ENCODE data around the gene HMMR. TPM values are rescaled to one million over a fixed set of nuclear protein-coding genes. Genes with fewer than 3 reads are reported as not detected.
A peak's percentile ranks its signal among the peaks of the same experiment; 100 is the strongest.

HMMR gene
- total and polyA plus RNA-seq, 9 of the 15 experiments (the other 6 are each of a cell fraction or from before 2014, with no cell fraction given): 74.9 to 133 (median 90.8) TPM

DNA sequence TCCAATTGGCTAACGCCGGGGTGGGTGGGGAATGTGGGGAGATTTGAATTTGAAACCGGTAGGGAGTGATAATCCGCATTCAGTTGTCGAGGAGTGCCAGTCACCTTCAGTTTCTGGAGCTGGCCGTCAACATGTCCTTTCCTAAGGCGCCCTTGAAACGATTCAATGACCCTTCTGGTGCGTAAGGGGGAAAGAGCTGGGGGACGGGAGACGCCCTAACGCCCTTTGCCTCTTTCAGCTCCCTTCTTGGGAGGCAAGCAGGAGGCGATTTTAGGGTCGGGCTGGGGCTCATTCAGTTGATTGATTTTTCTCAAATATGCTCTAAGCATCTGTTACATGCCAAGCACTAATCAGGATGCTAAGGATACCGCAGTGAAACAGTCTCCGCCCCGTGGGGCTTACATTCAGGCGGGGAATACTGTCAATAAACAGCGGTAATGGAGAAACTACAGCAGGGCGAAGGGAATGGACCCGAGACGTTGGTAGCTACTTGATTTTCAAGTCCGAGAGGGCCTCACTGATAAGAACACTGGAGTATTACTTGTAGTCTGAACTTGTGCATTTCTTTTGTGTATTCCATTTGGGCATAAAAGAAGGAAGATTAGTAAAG is at the start of gene HMMR (continued):
- TF ChIP-seq, protein P1, sequence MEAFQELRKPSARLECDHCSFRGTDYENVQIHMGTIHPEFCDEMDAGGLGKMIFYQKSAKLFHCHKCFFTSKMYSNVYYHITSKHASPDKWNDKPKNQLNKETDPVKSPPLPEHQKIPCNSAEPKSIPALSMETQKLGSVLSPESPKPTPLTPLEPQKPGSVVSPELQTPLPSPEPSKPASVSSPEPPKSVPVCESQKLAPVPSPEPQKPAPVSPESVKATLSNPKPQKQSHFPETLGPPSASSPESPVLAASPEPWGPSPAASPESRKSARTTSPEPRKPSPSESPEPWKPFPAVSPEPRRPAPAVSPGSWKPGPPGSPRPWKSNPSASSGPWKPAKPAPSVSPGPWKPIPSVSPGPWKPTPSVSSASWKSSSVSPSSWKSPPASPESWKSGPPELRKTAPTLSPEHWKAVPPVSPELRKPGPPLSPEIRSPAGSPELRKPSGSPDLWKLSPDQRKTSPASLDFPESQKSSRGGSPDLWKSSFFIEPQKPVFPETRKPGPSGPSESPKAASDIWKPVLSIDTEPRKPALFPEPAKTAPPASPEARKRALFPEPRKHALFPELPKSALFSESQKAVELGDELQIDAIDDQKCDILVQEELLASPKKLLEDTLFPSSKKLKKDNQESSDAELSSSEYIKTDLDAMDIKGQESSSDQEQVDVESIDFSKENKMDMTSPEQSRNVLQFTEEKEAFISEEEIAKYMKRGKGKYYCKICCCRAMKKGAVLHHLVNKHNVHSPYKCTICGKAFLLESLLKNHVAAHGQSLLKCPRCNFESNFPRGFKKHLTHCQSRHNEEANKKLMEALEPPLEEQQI (IDR thresholded peaks at IDR 0.05): peak; percentile 32; the same call in 1 of the 2 replicates
- 0 out of 2 replicates have a peak, but pooled peaks have one; percentile 43 for TF ChIP-seq ESRRA (IDR thresholded peaks at IDR 0.05; ENCODE audit: borderline replicate concordance, low read depth)
- TF ChIP-seq, protein P2, sequence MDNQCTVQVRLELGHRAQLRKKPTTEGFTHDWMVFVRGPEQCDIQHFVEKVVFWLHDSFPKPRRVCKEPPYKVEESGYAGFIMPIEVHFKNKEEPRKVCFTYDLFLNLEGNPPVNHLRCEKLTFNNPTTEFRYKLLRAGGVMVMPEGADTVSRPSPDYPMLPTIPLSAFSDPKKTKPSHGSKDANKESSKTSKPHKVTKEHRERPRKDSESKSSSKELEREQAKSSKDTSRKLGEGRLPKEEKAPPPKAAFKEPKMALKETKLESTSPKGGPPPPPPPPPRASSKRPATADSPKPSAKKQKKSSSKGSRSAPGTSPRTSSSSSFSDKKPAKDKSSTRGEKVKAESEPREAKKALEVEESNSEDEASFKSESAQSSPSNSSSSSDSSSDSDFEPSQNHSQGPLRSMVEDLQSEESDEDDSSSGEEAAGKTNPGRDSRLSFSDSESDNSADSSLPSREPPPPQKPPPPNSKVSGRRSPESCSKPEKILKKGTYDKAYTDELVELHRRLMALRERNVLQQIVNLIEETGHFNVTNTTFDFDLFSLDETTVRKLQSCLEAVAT (IDR thresholded peaks at IDR 0.05): peak; percentile 80 to 88
- TF ChIP-seq, protein P3, sequence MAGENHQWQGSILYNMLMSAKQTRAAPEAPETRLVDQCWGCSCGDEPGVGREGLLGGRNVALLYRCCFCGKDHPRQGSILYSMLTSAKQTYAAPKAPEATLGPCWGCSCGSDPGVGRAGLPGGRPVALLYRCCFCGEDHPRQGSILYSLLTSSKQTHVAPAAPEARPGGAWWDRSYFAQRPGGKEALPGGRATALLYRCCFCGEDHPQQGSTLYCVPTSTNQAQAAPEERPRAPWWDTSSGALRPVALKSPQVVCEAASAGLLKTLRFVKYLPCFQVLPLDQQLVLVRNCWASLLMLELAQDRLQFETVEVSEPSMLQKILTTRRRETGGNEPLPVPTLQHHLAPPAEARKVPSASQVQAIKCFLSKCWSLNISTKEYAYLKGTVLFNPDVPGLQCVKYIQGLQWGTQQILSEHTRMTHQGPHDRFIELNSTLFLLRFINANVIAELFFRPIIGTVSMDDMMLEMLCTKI (IDR thresholded peaks at IDR 0.05; ENCODE audit: partially characterized antibody): no peak
- TF ChIP-seq TAF7 (tag; IDR thresholded peaks at IDR 0.05): peak; percentile 61; the same call in 1 of the 2 replicates
- no peak for TF ChIP-seq ZNF79 (CRISPR knock-in tag; IDR thresholded peaks at IDR 0.05; ENCODE audit: low read depth)
- 0 out of 2 replicates have a peak, but pooled peaks have one; percentile 17 for TF ChIP-seq GTF2F1 (IDR thresholded peaks at IDR 0.05; ENCODE audit: low read depth, low read length)
- TF ChIP-seq, protein P4, sequence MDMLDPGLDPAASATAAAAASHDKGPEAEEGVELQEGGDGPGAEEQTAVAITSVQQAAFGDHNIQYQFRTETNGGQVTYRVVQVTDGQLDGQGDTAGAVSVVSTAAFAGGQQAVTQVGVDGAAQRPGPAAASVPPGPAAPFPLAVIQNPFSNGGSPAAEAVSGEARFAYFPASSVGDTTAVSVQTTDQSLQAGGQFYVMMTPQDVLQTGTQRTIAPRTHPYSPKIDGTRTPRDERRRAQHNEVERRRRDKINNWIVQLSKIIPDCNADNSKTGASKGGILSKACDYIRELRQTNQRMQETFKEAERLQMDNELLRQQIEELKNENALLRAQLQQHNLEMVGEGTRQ (CRISPR knock-in tag; IDR thresholded peaks at IDR 0.05): no peak
- TF ChIP-seq SP1 (CRISPR knock-in tag; IDR thresholded peaks at IDR 0.05): peak; percentile 70
- TF ChIP-seq, protein P5, sequence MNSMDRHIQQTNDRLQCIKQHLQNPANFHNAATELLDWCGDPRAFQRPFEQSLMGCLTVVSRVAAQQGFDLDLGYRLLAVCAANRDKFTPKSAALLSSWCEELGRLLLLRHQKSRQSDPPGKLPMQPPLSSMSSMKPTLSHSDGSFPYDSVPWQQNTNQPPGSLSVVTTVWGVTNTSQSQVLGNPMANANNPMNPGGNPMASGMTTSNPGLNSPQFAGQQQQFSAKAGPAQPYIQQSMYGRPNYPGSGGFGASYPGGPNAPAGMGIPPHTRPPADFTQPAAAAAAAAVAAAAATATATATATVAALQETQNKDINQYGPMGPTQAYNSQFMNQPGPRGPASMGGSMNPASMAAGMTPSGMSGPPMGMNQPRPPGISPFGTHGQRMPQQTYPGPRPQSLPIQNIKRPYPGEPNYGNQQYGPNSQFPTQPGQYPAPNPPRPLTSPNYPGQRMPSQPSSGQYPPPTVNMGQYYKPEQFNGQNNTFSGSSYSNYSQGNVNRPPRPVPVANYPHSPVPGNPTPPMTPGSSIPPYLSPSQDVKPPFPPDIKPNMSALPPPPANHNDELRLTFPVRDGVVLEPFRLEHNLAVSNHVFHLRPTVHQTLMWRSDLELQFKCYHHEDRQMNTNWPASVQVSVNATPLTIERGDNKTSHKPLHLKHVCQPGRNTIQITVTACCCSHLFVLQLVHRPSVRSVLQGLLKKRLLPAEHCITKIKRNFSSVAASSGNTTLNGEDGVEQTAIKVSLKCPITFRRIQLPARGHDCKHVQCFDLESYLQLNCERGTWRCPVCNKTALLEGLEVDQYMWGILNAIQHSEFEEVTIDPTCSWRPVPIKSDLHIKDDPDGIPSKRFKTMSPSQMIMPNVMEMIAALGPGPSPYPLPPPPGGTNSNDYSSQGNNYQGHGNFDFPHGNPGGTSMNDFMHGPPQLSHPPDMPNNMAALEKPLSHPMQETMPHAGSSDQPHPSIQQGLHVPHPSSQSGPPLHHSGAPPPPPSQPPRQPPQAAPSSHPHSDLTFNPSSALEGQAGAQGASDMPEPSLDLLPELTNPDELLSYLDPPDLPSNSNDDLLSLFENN (IDR thresholded peaks at IDR 0.05; ENCODE audit: low read depth in 2 of 2, low read length in 2 of 2): no peak
- TF ChIP-seq SIRT6 (IDR thresholded peaks at IDR 0.05; ENCODE audit: low read depth, low read length): peak; percentile 66
- no peak for TF ChIP-seq MAFK (IDR thresholded peaks at IDR 0.05; ENCODE audit: low read length)
- TF ChIP-seq, protein P6, sequence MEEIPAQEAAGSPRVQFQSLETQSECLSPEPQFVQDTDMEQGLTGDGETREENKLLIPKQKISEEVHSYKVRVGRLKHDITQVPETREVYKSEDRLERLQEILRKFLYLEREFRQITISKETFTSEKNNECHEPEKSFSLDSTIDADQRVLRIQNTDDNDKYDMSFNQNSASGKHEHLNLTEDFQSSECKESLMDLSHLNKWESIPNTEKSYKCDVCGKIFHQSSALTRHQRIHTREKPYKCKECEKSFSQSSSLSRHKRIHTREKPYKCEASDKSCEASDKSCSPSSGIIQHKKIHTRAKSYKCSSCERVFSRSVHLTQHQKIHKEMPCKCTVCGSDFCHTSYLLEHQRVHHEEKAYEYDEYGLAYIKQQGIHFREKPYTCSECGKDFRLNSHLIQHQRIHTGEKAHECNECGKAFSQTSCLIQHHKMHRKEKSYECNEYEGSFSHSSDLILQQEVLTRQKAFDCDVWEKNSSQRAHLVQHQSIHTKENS (CRISPR knock-in tag; IDR thresholded peaks at IDR 0.05): no peak
- TF ChIP-seq SIN3A (IDR thresholded peaks at IDR 0.05; ENCODE audit: borderline replicate concordance in 2 of 2, control insufficient read depth in 1 of 2, low read depth in 2 of 2, low read length in 2 of 2): peak in 1 of 2 experiments; percentile 54; a peak in 1 of 4 replicates
- peak; percentile 10; the same call in 1 of the 2 replicates for TF ChIP-seq ZNF431 (CRISPR knock-in tag; IDR thresholded peaks at IDR 0.05)

Measured in K562 (cell line).